NT2/D1 (cell line): ENCODE results near the gene GADL1.

Experiments used
- SUZ12 ChIP-seq: IDR thresholded peaks from 2 replicates; pipeline ENCODE4 v1.6.1; 2011; ENCODE audit not compliant: insufficient read length, insufficient read depth; ENCODE audit errors: extremely low read depth
- YY1 ChIP-seq: IDR thresholded peaks from 2 replicates; pipeline ENCODE4 v1.6.1; 2011; ENCODE audit not compliant: insufficient read length, insufficient read depth
- ZNF274 ChIP-seq: IDR thresholded peaks from 2 replicates; pipeline ENCODE4 v1.6.1; 2011; ENCODE audit warnings: mild to moderate bottlenecking, low read depth, low read length

DNA sequence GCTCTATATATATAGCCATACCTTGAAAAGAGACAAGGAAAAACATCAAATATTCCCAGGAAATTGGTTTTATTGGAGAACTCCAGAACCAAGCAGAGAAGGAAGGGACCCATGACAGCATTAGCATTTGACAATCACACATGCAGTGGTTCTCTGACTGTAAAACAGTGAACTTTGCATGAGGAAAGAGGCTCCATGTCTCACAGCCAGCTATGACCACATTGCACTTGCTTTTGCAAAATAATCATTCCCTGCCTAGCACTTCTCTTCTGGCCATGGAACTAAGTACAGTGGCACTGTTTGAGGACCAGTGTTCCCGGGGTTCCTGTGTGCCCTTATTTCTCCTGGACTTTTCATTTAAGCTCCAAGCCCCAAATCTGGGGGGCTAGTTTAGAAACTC, 202.5 kb downstream of the GADL1 start:
- no peak for TF ChIP-seq ZNF274
- TF ChIP-seq YY1: no peak
- no peak for TF ChIP-seq SUZ12
